Effector memory CD4-positive, alpha-beta T cell (primary cell): ENCODE measurements around the gene CLCN6.

Source experiments
- DNase-seq, 3 donors: peaks; one replicate each; pipeline ENCODE4 v3.0.0-alpha.2; 2020
- H3K27ac ChIP-seq: 2 replicates; pipeline ENCODE4 v1.7.0; 2013; ENCODE audit warnings: mild to moderate bottlenecking, low read length, moderate library complexity; ENCODE audit not compliant: insufficient read depth, poor library complexity, severe bottlenecking
- H3K27me3 ChIP-seq: replicated peaks from 2 replicates; pipeline ENCODE4 v1.7.0; 2013; ENCODE audit warnings: mild to moderate bottlenecking, low read length; ENCODE audit not compliant: insufficient read depth, control insufficient read depth, poor library complexity, severe bottlenecking
- H3K36me3 ChIP-seq: 2 replicates; pipeline ENCODE4 v1.7.0; 2013; ENCODE audit warnings: mild to moderate bottlenecking, low read length, moderate library complexity; ENCODE audit not compliant: control insufficient read depth, insufficient read depth
- H3K4me1 ChIP-seq: 2 replicates; pipeline ENCODE4 v1.7.0; 2013; ENCODE audit warnings: low read length, mild to moderate bottlenecking; ENCODE audit not compliant: control insufficient read depth, insufficient read depth, poor library complexity, severe bottlenecking
- H3K4me3 ChIP-seq: 2 replicates; pipeline ENCODE4 v1.7.0; 2013; ENCODE audit warnings: low read length, low read depth, mild to moderate bottlenecking; ENCODE audit not compliant: insufficient read depth, poor library complexity, severe bottlenecking
- H3K9me3 ChIP-seq: 2 replicates; pipeline ENCODE4 v1.7.0; 2013; ENCODE audit warnings: mild to moderate bottlenecking, low read length, moderate library complexity; ENCODE audit not compliant: control insufficient read depth

The CLCN6 gene

DNA sequence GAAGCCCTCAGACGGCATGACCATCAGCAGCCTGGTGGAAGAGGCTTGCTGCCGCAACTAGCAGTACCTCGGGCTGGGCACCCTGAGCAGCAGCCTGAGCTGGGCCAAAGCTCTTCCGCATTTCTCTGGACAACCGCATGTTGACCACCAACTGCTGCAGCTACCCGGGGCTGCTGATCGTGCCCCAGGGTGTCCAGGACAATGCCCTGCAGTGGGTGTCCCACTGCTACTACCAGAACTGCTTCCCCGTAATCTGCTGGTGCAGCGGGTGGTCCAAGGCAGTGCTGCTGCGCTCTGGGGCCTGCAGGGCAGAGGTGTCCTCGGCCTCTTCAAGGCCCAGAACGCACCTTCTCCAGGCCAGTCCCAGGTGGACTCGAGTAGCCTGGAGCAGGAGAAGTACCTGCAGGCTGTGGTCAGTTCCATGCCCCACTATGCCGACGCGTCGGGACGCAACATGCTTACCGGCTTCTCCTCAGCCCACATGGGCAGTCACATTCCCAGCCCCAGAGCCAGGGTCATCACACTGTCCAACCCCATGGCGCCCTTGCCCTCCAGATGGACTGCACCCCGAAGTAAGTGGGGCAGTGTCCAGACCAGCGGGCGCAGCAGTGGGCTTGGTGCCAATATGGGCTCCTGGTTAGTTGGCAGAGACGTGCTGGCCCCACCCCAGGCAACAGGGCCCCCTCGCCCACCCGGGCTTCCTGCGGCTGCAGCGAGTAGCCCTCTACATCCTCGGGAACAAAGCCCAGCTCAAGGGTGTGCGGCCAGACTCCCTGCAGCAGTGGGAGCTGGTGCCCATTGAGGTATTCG is 72.3 kb downstream of the CLCN6 start:
- Histone ChIP-seq H3K27me3 (no peaks in the 10 kb centered on the region), H3K27ac (no peak overlapping the region), H3K4me3 (no peak overlapping the region), H3K9me3 (no peaks in the 10 kb centered on the region), H3K4me1 (no peaks in the 10 kb centered on the region), H3K36me3 (no peaks in the 10 kb centered on the region)
- no peak for DNase-seq

DNA sequence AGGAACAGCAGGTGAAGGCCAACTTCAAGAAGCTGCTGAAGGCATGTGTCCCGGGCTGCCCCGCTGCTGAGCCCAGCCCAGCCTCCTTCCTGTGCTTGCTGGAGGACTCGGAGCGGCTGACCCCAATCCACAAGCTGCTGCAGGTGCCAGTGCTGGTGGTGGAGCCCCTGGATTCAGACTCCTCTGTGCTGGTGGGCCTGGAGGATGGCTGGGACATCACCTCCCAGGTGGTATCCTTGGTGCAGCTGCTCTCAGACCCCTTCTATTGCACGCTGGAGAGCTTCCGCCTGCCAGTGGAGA is 72.8 kb downstream of the CLCN6 start:
- Histone ChIP-seq H3K27ac (no peak overlapping the region), H3K36me3 (no peaks in the 10 kb centered on the region), H3K9me3 (no peaks in the 10 kb centered on the region), H3K27me3 (no peaks in the 10 kb centered on the region), H3K4me1 (no peaks in the 10 kb centered on the region), H3K4me3 (no peak overlapping the region)
- no peak for DNase-seq

DNA sequence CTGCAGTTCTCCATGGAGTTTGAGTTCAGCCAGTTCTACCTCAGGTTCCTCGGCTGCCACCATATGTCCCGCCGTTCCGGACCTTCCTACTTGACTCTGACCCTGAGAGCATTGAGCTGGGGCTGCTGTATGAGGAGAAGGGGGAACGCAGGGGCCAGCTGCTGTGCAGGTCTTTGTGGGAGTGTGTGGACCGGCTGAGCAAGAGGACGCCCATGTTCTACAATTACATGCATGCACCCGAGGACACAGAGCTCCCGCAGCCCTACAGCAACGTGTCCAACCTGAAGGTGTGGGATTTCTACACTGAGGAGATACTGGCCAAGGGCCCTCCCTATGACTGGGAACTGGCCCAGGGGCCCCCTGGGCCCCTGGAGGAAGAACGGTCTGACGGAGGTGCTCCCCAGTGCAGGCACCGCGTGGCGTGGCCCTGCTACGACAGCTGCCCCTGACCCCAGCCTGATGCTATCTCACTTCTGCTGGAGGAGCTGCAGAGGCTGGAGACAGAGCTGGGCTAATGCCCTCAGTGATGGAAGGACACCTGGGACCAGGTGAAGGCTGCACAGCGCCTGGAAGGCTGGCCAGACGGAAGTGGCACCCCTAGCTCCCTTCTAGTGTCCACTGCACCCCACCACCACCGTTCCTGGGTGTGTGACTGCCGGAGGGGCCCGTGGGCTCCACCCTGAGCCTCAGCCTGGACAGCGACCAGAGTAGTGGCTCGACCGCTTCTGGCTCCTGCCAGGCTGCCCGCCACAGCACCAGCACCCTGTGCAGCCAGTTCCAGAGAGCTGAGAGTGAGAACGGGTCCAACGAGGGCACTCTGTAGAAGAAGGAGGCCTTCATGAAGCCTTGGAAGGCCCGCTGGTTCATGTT is 73.6 kb downstream of the CLCN6 start:
- Histone ChIP-seq H3K27ac (no peak overlapping the region), H3K36me3 (no peaks in the 10 kb centered on the region)

DNA sequence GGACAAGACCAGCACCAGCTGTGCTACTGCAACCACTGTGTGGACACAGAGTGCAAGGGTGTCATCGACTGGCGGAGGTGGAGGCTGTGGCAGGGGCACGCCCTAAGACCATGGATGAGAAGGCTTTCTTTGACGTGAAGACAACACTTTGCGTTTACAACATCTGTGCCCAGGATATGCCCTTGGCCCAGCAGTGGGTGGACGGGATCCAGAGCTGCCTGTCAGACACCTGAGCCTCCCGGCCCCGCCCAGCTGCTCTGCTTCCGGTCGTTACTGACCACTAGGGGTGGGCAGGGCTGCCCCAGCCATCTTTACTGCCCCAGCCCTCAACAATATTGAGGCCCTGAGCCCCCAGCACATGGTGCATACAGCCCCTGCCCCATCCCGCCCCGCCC is 74.2 kb downstream of the CLCN6 start:
- Histone ChIP-seq H3K27ac (no peak overlapping the region), H3K27me3 (no peaks in the 10 kb centered on the region), H3K9me3 (no peaks in the 10 kb centered on the region), H3K4me1 (no peaks in the 10 kb centered on the region), H3K4me3 (no peak overlapping the region), H3K36me3 (no peaks in the 10 kb centered on the region)
- no peak for DNase-seq

More for the DNA sequence above, 73.6 kb downstream of the CLCN6 start:
- no peak for DNase-seq
- Histone ChIP-seq H3K9me3 (no peaks in the 10 kb centered on the region), H3K4me3 (no peak overlapping the region), H3K27me3 (no peaks in the 10 kb centered on the region), H3K4me1 (no peaks in the 10 kb centered on the region)

DNA sequence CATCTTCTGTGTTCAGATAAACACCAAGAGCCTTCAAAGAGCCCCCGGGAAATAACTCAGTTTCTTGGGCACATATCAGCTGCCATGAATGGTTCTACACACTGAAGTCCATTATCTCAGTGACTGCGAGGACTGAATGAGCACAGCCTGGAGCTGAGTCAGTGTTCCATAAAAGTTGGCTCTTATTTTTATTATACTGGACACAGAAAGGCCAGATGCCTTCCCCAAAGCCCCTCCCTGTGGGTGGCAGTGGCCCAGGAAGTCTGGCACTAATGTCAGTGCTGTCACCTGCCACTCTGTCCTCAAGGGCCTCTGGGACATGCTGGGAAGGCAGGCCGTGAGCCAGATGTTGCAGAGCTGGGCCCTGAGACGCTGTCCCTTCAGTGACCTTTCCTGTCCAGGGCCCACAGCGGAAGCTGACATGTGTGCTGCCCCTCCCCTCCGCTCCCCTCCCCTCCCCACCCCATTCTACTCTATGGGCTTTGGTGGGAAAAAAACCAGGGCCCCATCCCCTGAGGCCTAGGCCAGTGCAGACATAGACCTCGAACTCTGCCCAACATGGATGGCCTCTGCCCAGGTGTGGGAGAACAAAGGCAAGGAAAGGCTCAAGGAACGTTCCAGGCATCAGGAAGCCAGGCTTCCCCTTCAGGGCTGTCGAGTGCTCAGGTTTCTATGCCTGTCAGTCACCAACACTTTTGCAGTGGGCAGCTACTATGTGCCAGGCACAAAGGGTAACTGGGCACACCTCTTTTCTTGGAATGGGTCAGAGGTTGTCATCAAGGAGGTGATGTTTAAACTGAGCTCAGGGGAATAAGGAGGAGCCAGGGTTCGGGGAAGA is 75.1 kb downstream of the CLCN6 start:
- Histone ChIP-seq H3K4me3 (no peak overlapping the region), H3K4me1 (no peaks in the 10 kb centered on the region), H3K36me3 (no peaks in the 10 kb centered on the region), H3K27me3 (no peaks in the 10 kb centered on the region), H3K27ac (no peak overlapping the region), H3K9me3 (no peaks in the 10 kb centered on the region)
- no peak for DNase-seq

DNA sequence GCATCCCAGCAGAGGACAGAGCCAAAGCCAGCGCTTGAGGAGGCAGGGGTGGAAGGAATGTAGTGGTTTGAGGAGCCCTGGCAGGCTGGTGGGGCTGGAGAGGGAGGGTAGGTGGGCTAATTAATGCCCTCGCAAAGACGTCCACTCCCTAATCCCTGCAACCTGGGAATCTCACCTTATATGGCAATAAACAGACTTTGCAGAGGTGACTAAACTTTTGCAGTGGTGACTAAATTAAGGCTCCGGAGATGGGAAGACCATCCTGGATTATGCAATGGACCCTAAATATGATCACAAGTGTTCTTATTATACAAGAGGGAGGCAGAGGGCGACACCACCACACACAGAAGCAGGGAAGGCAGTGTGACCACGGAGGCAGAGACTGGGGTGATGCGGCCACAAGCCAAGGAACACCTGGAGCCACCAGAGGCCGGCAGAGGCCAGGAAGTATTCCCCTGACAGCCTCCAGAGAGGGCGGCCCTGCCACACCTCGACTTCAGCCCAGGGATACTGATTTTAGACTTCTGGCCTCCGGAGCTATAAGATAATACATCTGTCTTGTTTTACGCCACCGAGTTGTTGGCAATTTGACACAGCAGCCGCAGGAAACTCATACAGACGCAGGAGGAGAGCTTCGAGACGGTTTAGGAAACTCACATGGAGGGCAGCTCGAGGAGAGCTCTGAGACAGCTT is 75.9 kb downstream of the CLCN6 start:
- no peak for DNase-seq
- H3K36me3 ChIP-seq, result no peaks in the 10 kb centered on the region
- H3K27me3 ChIP-seq, result no peaks in the 10 kb centered on the region
- H3K9me3 ChIP-seq, result no peaks in the 10 kb centered on the region
- no peak overlapping the region for H3K4me3 ChIP-seq
- no peaks in the 10 kb centered on the region for H3K4me1 ChIP-seq
- no peak overlapping the region for H3K27ac ChIP-seq

DNA sequence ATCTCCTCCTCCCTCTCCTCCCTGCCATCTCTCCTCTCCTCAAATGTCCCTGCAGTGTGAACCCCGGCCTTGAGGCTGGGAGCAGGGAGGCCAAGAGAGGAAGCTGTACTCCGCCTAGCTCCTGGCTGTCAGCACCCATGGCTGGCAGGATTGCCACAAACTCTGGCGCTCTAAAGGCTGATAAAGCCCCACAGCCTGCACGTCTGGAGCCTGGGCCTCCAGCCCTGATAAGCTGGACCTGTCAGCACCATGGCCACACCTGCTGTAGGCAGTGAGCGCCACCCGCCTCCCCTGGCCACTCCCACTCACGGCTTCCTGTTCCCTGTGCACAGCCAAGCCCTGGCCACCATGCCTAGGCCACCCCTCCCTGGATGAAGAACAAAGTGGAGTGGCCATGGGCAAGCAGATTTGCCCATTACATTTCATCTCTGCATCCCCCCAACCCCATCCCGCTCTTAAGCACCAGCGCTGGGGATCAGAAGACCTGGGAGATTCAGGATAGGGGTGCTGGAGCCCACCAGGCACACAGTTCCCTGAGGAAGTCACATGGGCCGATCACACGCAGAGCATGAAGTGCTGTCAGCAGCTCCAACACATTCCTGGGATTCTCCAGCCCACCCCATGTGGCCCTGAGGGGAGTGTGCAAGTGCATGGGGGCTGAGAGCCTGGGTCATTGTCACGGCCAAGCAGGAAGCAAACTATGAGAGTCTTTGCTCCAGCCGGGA is 77.0 kb downstream of the CLCN6 start:
- no peak for DNase-seq
- Histone ChIP-seq H3K27me3 (no peaks in the 10 kb centered on the region), H3K4me1 (no peaks in the 10 kb centered on the region), H3K27ac (no peak overlapping the region), H3K9me3 (no peaks in the 10 kb centered on the region), H3K36me3 (no peaks in the 10 kb centered on the region), H3K4me3 (no peak overlapping the region)

DNA sequence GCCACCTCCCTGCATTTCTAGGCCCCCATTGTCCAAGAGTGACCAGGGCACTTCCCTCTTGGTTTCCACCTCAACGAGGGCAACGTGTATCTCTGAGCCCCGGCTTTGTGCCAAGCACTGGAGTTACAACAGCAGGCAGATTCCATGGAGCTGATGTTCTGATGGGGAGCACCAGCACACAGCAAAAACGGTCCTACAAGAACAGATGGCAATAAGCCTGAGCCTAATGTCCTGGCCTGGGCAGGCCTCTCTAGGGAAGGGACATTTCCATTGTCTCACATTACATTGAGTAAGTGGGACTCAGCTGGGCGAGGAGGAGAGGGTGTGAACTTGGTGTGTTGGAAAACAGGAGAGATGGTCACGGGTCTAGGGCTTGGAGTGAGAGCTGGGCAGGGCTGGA is 79.9 kb downstream of the CLCN6 start:
- Histone ChIP-seq H3K27me3 (no peaks in the 10 kb centered on the region), H3K9me3 (no peaks in the 10 kb centered on the region), H3K4me3 (no peak overlapping the region), H3K36me3 (no peaks in the 10 kb centered on the region), H3K4me1 (no peaks in the 10 kb centered on the region), H3K27ac (no peak overlapping the region)
- no peak for DNase-seq

DNA sequence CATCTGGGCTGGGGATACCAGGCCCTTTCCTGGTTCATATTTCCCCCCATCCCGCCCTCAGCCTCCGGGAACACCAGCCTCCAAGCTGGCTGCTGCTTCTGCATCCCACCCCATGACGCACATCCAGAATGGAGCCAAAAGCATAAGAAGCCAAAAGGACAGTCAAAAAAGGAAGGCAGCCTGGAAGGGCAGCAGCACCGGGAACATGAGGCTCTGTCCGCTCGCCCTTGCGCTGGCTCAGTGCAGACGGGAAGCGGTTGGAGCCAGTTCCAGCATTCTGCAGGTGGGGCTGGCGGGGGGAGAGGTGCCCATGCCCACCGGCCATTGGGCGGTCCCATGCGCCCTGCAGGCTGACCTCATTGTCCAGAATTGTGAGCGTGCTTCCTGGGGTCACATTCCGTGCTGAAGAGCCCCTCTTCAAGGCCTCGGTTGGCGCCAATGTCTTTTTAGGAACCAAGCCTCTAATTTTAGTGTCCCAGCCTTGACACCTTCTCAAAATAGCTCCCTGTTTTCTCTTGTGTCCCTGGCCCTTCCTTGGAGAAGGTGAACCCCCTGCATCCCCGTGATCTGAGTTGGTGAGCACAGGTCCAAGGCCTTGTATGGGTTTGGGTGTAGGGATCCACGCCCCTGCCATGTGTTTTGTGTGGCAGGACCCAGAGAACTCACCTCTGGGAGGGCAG is 81.1 kb downstream of the CLCN6 start:
- Histone ChIP-seq H3K27me3 (no peaks in the 10 kb centered on the region), H3K4me1 (no peaks in the 10 kb centered on the region), H3K36me3 (no peaks in the 10 kb centered on the region), H3K4me3 (no peak overlapping the region), H3K27ac (no peak overlapping the region), H3K9me3 (no peaks in the 10 kb centered on the region)
- no peak for DNase-seq
